ENCODE data around the gene ITGBL1. TPM values are rescaled to one million over a fixed set of nuclear protein-coding genes. Genes with fewer than 3 reads are reported as not detected.

The ITGBL1 gene
- total and polyA plus RNA-seq, 2 donors (not counting 1 experiment from before 2014, with no cell fraction given) = not detected

DNA sequence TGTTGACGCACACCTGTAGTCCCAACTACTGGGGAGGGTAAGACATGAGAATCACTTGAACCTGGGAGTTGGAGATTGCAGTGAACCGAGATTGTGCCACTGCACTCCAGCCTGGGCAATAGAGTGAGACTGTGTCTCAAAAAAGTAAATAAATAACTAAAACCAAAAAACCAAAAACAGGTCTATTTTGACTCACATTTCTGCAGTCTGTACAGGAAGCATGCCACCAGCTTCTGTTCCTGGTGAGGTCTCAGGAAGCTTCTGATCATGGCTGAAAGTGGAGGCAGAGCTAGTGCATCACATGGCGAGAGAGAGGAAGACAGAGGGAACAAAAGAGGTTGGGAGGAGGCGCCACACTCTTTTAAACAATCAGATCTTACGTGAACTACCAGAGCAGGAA lies 142.5 kb downstream of the ITGBL1 start:
- Histone ChIP-seq H3K4me1 (ENCODE audit: control insufficient read depth in 2 of 2, insufficient read depth in 2 of 2, low read length in 2 of 2) (no peaks in the 10 kb centered on the region), H3K27ac (ENCODE audit: low read length in 2 of 2) (no peak overlapping the region), H2AFZ (ENCODE audit: insufficient read depth, low read depth, low read length, poor library complexity, severe bottlenecking) (no peak overlapping the region), H4K20me1 (ENCODE audit: control insufficient read depth, insufficient read depth, low read length, poor library complexity, severe bottlenecking) (no peaks in the 10 kb centered on the region), H3K4me2 (replicated peaks; ENCODE audit: low read depth, low read length, poor library complexity, severe bottlenecking) (no peak overlapping the region), H3K36me3 (replicated peaks in 1 of 2; ENCODE audit: control extremely low read depth in 1 of 2, control insufficient read depth in 1 of 2, extremely low read depth in 1 of 2, insufficient read depth in 2 of 2, low read length in 1 of 2) (no peaks in the 10 kb centered on the region), H3K79me2 (ENCODE audit: control insufficient read depth, insufficient read depth, low read length) (no peaks in the 10 kb centered on the region), H3K9ac (ENCODE audit: low read length) (no peak overlapping the region), H3K4me3 (ENCODE audit: control extremely low read depth in 1 of 5, extremely low read depth in 1 of 5, insufficient read depth in 1 of 5, low read depth in 2 of 5, low read length in 4 of 5) (no peak overlapping the region), H3K27me3 (replicated peaks in 1 of 4; ENCODE audit: control extremely low read depth in 1 of 4, control insufficient read depth in 3 of 4, insufficient read depth in 4 of 4, low read length in 3 of 4) (no peaks in the 10 kb centered on the region), H3K9me3 (ENCODE audit: control extremely low read depth in 1 of 3, control insufficient read depth in 2 of 3, insufficient read depth in 1 of 3, low read length in 2 of 3) (no peaks in the 10 kb centered on the region)
- Mint-ChIP-seq H3K27me3 (no peaks in the 10 kb centered on the region), H3K27ac (no peak overlapping the region), H3K4me3 (no peak overlapping the region), H3K9me3 (ENCODE audit: insufficient read depth) (no peaks in the 10 kb centered on the region), H3K4me1 (no peaks in the 10 kb centered on the region)
- DNase-seq (no peak), ATAC-seq (ENCODE audit: low read depth) (no peak)
- intact Hi-C loops (cut with micrococcal nuclease) = no loop called here
- ChIA-PET POLR2A (no interaction called here), CTCF (no interaction called here)
- 100% methylated on average over 1 of the region's 5 CpGs for WGBS (ENCODE audit: insufficient coverage)
- no peak for TF ChIP-seq EZH2 (IDR thresholded peaks at IDR 0.05; ENCODE audit: borderline replicate concordance, insufficient read depth, low read depth, low read length, poor library complexity, severe bottlenecking)
- TF ChIP-seq, protein P1, sequence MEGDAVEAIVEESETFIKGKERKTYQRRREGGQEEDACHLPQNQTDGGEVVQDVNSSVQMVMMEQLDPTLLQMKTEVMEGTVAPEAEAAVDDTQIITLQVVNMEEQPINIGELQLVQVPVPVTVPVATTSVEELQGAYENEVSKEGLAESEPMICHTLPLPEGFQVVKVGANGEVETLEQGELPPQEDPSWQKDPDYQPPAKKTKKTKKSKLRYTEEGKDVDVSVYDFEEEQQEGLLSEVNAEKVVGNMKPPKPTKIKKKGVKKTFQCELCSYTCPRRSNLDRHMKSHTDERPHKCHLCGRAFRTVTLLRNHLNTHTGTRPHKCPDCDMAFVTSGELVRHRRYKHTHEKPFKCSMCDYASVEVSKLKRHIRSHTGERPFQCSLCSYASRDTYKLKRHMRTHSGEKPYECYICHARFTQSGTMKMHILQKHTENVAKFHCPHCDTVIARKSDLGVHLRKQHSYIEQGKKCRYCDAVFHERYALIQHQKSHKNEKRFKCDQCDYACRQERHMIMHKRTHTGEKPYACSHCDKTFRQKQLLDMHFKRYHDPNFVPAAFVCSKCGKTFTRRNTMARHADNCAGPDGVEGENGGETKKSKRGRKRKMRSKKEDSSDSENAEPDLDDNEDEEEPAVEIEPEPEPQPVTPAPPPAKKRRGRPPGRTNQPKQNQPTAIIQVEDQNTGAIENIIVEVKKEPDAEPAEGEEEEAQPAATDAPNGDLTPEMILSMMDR (IDR thresholded peaks at IDR 0.05) = no peak

- H3K36me3 ChIP-seq (replicated peaks in 1 of 2; ENCODE audit: control extremely low read depth in 1 of 2, control insufficient read depth in 1 of 2, extremely low read depth in 1 of 2, insufficient read depth in 2 of 2, low read length in 1 of 2) = no peaks in the 10 kb centered on the region
- H3K27me3 Mint-ChIP-seq = no peaks in the 10 kb centered on the region
Observed at GRCh38 chr13:101596803-101597202, 144.3 kb downstream of the ITGBL1 start.

More at GRCh38 chr13:101596803-101597202, 144.3 kb downstream of the ITGBL1 start:
- H3K4me2 ChIP-seq (replicated peaks; ENCODE audit: low read depth, low read length, poor library complexity, severe bottlenecking) = no peak overlapping the region
- H4K20me1 ChIP-seq (ENCODE audit: control insufficient read depth, insufficient read depth, low read length, poor library complexity, severe bottlenecking) = no peaks in the 10 kb centered on the region
- H3K4me1 Mint-ChIP-seq = no peaks in the 10 kb centered on the region
- ATAC-seq (ENCODE audit: low read depth) = no peak
- no peaks in the 10 kb centered on the region for H3K27me3 ChIP-seq (replicated peaks in 1 of 4; ENCODE audit: control extremely low read depth in 1 of 4, control insufficient read depth in 3 of 4, insufficient read depth in 4 of 4, low read length in 3 of 4)
- no peak for TF ChIP-seq EZH2 (IDR thresholded peaks at IDR 0.05; ENCODE audit: borderline replicate concordance, insufficient read depth, low read depth, low read length, poor library complexity, severe bottlenecking)
- no peak overlapping the region for H3K4me3 Mint-ChIP-seq
- no peaks in the 10 kb centered on the region for H3K4me1 ChIP-seq (ENCODE audit: control insufficient read depth in 2 of 2, insufficient read depth in 2 of 2, low read length in 2 of 2)
- no CpG with 5 or more reads among the region's 4 CpGs for WGBS (ENCODE audit: insufficient coverage)
- no peak overlapping the region for H2AFZ ChIP-seq (ENCODE audit: insufficient read depth, low read depth, low read length, poor library complexity, severe bottlenecking)
- POLR2A ChIA-PET = no interaction called here
- H3K9ac ChIP-seq (ENCODE audit: low read length) = no peak overlapping the region
- CTCF ChIA-PET = no interaction called here
- H3K4me3 ChIP-seq (ENCODE audit: control extremely low read depth in 1 of 5, extremely low read depth in 1 of 5, insufficient read depth in 1 of 5, low read depth in 2 of 5, low read length in 4 of 5) = no peak overlapping the region
- DNase-seq = no peak
- intact Hi-C loops (cut with micrococcal nuclease) = no loop called here
- H3K27ac ChIP-seq (ENCODE audit: low read length in 2 of 2) = no peak overlapping the region
- H3K9me3 ChIP-seq (ENCODE audit: control extremely low read depth in 1 of 3, control insufficient read depth in 2 of 3, insufficient read depth in 1 of 3, low read length in 2 of 3) = no peaks in the 10 kb centered on the region
- no peaks in the 10 kb centered on the region for H3K79me2 ChIP-seq (ENCODE audit: control insufficient read depth, insufficient read depth, low read length)
- no peaks in the 10 kb centered on the region for H3K9me3 Mint-ChIP-seq (ENCODE audit: insufficient read depth)
- H3K27ac Mint-ChIP-seq = no peak overlapping the region

Measured in B cell (primary cell).